HEK293 (cell line): ENCODE measurements around the gene VPS29.

Source experiments
- CTCF ChIA-PET: fragments of 350-600 bp; formaldehyde crosslinking; extraction: SDS; loops from one replicate; lab custom pipeline; 2021; ENCODE audit warnings: antibody characterized with exemption; lab: Yijun Ruan, JAX
- POLR2A ChIA-PET: fragments of 300-600 bp; formaldehyde crosslinking; extraction: SDS; loops from one replicate; lab custom pipeline; 2020; ENCODE audit warnings: antibody characterized with exemption, inconsistent platforms; lab: Yijun Ruan, JAX
- H3K27ac ChIP-seq: fragments of 200-500 bp; sonication (Bioruptor generic); 2 replicates; pipeline ENCODE4 v1.5.1; 2014; ENCODE audit warnings: low read depth, low read length, control low read depth, inconsistent platforms; ENCODE audit errors: extremely low read depth
- H3K36me3 ChIP-seq, 2 experiments: fragments of 200-500 bp in 1 of 2; sonication (Bioruptor generic) in 1 of 2; 1 replicate in 1 of 2; 2 replicates in 1 of 2; pipeline ENCODE4 v1.5.1; 2014 to 2017; ENCODE audit warnings: inconsistent platforms in 2 of 2, low read length in 2 of 2; ENCODE audit not compliant: control insufficient read depth in 2 of 2, insufficient read depth in 1 of 2
- H3K4me1 ChIP-seq: fragments of 200-500 bp; sonication (Bioruptor generic); 2 replicates; pipeline ENCODE4 v1.5.1; 2014; ENCODE audit warnings: mild to moderate bottlenecking, low read length, inconsistent platforms; ENCODE audit not compliant: control insufficient read depth, insufficient read depth
- H3K4me3 ChIP-seq: 2 replicates; pipeline ENCODE4 v1.5.1; 2011; ENCODE audit warnings: low read depth, mild to moderate bottlenecking, control low read depth, low read length, moderate library complexity
- H3K9me3 ChIP-seq: fragments of 200-500 bp; sonication (Bioruptor generic); 2 replicates; pipeline ENCODE4 v1.5.1; 2014; ENCODE audit warnings: low read depth, low read length, inconsistent platforms; ENCODE audit not compliant: control insufficient read depth, insufficient read depth
- BCL11A ChIP-seq: fragments of 450-650 bp; formaldehyde crosslinking; IDR thresholded peaks from 2 replicates; pipeline ENCODE4 v1.5.1; 2016; ENCODE audit warnings: low read depth, missing biosample characterization, missing genetic modification characterization
- EGR2 ChIP-seq: fragments of 450-650 bp; formaldehyde crosslinking; IDR thresholded peaks from 2 replicates; pipeline ENCODE4 v1.5.1; 2016; ENCODE audit warnings: low read depth, missing biosample characterization, missing genetic modification characterization
- GLI2 ChIP-seq: fragments of 450-650 bp; formaldehyde crosslinking; IDR thresholded peaks from 2 replicates; pipeline ENCODE4; 2017; ENCODE audit warnings: missing biosample characterization, missing genetic modification characterization, low read depth, borderline replicate concordance
- IKZF3 ChIP-seq: fragments of 450-650 bp; IDR thresholded peaks from 2 replicates; pipeline ENCODE4 v1.5.0; 2018; ENCODE audit warnings: missing biosample characterization, mild to moderate bottlenecking, missing genetic modification characterization, moderate library complexity
- KLF16 ChIP-seq: fragments of 450-650 bp; formaldehyde crosslinking; IDR thresholded peaks from 2 replicates; pipeline ENCODE4 v1.5.1; 2017; ENCODE audit warnings: missing biosample characterization, missing genetic modification characterization
- MYNN ChIP-seq: fragments of 450-650 bp; formaldehyde crosslinking; IDR thresholded peaks from 2 replicates; pipeline ENCODE4 v1.5.1; 2016; ENCODE audit warnings: missing biosample characterization, missing genetic modification characterization, borderline replicate concordance
- MZF1 ChIP-seq: fragments of 450-650 bp; formaldehyde crosslinking; IDR thresholded peaks from 2 replicates; pipeline ENCODE4 v1.5.1; 2017; ENCODE audit warnings: missing biosample characterization, missing genetic modification characterization, borderline replicate concordance
- PRDM4 ChIP-seq: fragments of 450-650 bp; formaldehyde crosslinking; IDR thresholded peaks from 2 replicates; pipeline ENCODE4 v1.5.1; 2017; ENCODE audit warnings: missing biosample characterization, missing genetic modification characterization
- SALL2 ChIP-seq: fragments of 450-650 bp; formaldehyde crosslinking; IDR thresholded peaks from 2 replicates; pipeline ENCODE4 v1.5.0; 2017; ENCODE audit warnings: missing biosample characterization, mild to moderate bottlenecking, missing genetic modification characterization, borderline replicate concordance
- SCRT2 ChIP-seq: fragments of 450-650 bp; formaldehyde crosslinking; IDR thresholded peaks from 2 replicates; pipeline ENCODE4 v1.5.1; 2016; ENCODE audit warnings: missing biosample characterization, missing genetic modification characterization
- SP7 ChIP-seq: fragments of 450-650 bp; formaldehyde crosslinking; IDR thresholded peaks from 2 replicates; pipeline ENCODE4 v1.5.1; 2016; ENCODE audit warnings: missing biosample characterization, missing genetic modification characterization
- ZBTB44 ChIP-seq: fragments of 450-650 bp; IDR thresholded peaks from 2 replicates; pipeline ENCODE4 v1.5.1; 2018; ENCODE audit warnings: missing biosample characterization, mild to moderate bottlenecking, missing genetic modification characterization
- ZNF341 ChIP-seq: fragments of 450-650 bp; formaldehyde crosslinking; IDR thresholded peaks from 2 replicates; pipeline ENCODE4; 2016; ENCODE audit warnings: low read depth, missing biosample characterization, missing genetic modification characterization
- ZNF366 ChIP-seq: fragments of 450-650 bp; formaldehyde crosslinking; conservative IDR thresholded peaks from 2 replicates; pipeline ENCODE4 v1.5.1; 2016; ENCODE audit warnings: missing biosample characterization, missing genetic modification characterization
- ZNF394 ChIP-seq: fragments of 450-650 bp; formaldehyde crosslinking; IDR thresholded peaks from 2 replicates; pipeline ENCODE4 v1.5.1; 2016; ENCODE audit warnings: missing biosample characterization, missing genetic modification characterization, mild to moderate bottlenecking, moderate library complexity, borderline replicate concordance
- ZNF449 ChIP-seq: fragments of 450-650 bp; formaldehyde crosslinking; IDR thresholded peaks from 2 replicates; pipeline ENCODE4 v1.5.1; 2017; ENCODE audit warnings: missing biosample characterization, mild to moderate bottlenecking, missing genetic modification characterization, moderate library complexity
- ZNF558 ChIP-seq: fragments of 450-650 bp; formaldehyde crosslinking; IDR thresholded peaks from 2 replicates; pipeline ENCODE4 v1.5.1; 2016; ENCODE audit warnings: missing biosample characterization, missing genetic modification characterization
- ZNF645 ChIP-seq: fragments of 450-650 bp; formaldehyde crosslinking; IDR thresholded peaks from 2 replicates; pipeline ENCODE4; 2016; ENCODE audit warnings: missing biosample characterization, missing genetic modification characterization
- ZNF660 ChIP-seq: fragments of 450-650 bp; IDR thresholded peaks from 2 replicates; pipeline ENCODE4 v1.5.1; 2018; ENCODE audit warnings: missing biosample characterization, mild to moderate bottlenecking, missing genetic modification characterization
- ZNF843 ChIP-seq: fragments of 450-650 bp; formaldehyde crosslinking; IDR thresholded peaks from 2 replicates; pipeline ENCODE4 v1.5.1; 2016; ENCODE audit warnings: missing biosample characterization, missing genetic modification characterization
- ZSCAN18 ChIP-seq: fragments of 450-650 bp; formaldehyde crosslinking; IDR thresholded peaks from 2 replicates; pipeline ENCODE4 v1.5.1; 2016; ENCODE audit warnings: missing biosample characterization, missing genetic modification characterization

Gene VPS29

GRCh38 chr12:110498984-110499706, 2.8 kb downstream of the VPS29 start (continued):
- TF ChIP-seq PRDM4 (no peak), BCL11A (tag by site-specific recombination) (no peak), ZNF558 (peak; percentile 13; the same call in 1 of the 2 replicates), SP7 (0 out of 2 replicates have a peak, but pooled peaks have one; percentile 35), ZNF449 (no peak), ZNF366 (tag by site-specific recombination) (peak; percentile 58), SCRT2 (tag by site-specific recombination) (peak; percentile 62), ZBTB44 (tag by site-specific recombination) (0 out of 2 replicates have a peak, but pooled peaks have one; percentile 18), IKZF3 (tag by site-specific recombination) (peak; percentile 60; the same call in 1 of the 2 replicates), ZNF660 (tag by site-specific recombination) (peak; percentile 65; the same call in 1 of the 2 replicates), SALL2 (no peak)
- TF ChIP-seq, all 188 proteins: peak for 17

- H3K27ac ChIP-seq, result no peak overlapping the region
- no peaks in the 10 kb centered on the region for H3K4me1 ChIP-seq
- POLR2A ChIA-PET, result no interaction called here
- no peaks in the 10 kb centered on the region for H3K9me3 ChIP-seq
- CTCF ChIA-PET, result interaction anchor here (0.6 to 1.2 kb wide), 5 partner anchors 9 to 125 kb away, joined by 3 to 7 read pairs (median 3); partner anchors contain the start of gene ARPC3
- H3K4me3 ChIP-seq, result no peak overlapping the region
- no peak for TF ChIP-seq GLI2
- peaks cover 27 to 31% of the 10 kb centered on the region in 2 experiments; a peak in 2 of 3 replicates for H3K36me3 ChIP-seq
Observed at GRCh38 chr12:110475426-110475825, 26.5 kb downstream of the VPS29 start.

- H3K4me1 ChIP-seq, result peaks cover 5% of the 10 kb centered on the region; the same call in 1 of the 2 replicates
- POLR2A ChIA-PET, result interaction anchor here (0.6 to 3.2 kb wide), 29 partner anchors 10 to 367 kb away, joined by 3 to 44 read pairs (median 4); partner anchors contain the start of genes ARPC3, ATP2A2, IFT81 and PPP1CC
- peak within 1 kb of the TSS; percentile 78 for H3K4me3 ChIP-seq
- peaks cover 20 to 24% of the 10 kb centered on the region in 2 experiments; a peak in 2 of 3 replicates for H3K36me3 ChIP-seq
- peak within 1 kb of the TSS; percentile 93 for H3K27ac ChIP-seq
- CTCF ChIA-PET, result interaction anchor here (0.6 to 2.7 kb wide), 23 partner anchors 12 to 533 kb away, joined by 3 to 23 read pairs (median 4); partner anchors contain the start of gene ARPC3
- H3K9me3 ChIP-seq, result no peaks in the 10 kb centered on the region
- peak; percentile 67; the same call in 1 of the 2 replicates for TF ChIP-seq MZF1 (tag by site-specific recombination)
- peak; percentile 83 for TF ChIP-seq SP7
- TF ChIP-seq EGR2 (tag by site-specific recombination), result peak; percentile 95
- TF ChIP-seq ZNF843 (tag by site-specific recombination), result peak; percentile 66; the same call in 1 of the 2 replicates
- no peak for TF ChIP-seq ZNF645 (tag by site-specific recombination)
- TF ChIP-seq ZNF394, result peak; percentile 84; the same call in 1 of the 2 replicates
- TF ChIP-seq MYNN (tag by site-specific recombination), result no peak
- TF ChIP-seq ZNF341 (tag by site-specific recombination), result peak; percentile 99
- TF ChIP-seq KLF16 (tag by site-specific recombination), result peak; percentile 87
- 0 out of 2 replicates have a peak, but pooled peaks have one; percentile 67 for TF ChIP-seq ZSCAN18 (tag by site-specific recombination)
Observed at GRCh38 chr12:110468214-110469048, 33.5 kb downstream of the VPS29 start, which contains the start of the genes FAM216A and GPN3. Gene FAM216A (plus strand): TSS chr12:110468845. CDS start chr12:110468876, 31 bp downstream. Gene GPN3 (minus strand): TSS chr12:110468257. CDS start chr12:110468203, 54 bp downstream.
